Endothelial cell of umbilical vein (primary cell): ENCODE data around the gene MTTP. TPM values are rescaled to one million over a fixed set of nuclear protein-coding genes. Genes with fewer than 3 reads are reported as not detected.

Experiments used
- BruUV-seq: library from RNA; stranded (reverse); fragments of 400-500 nt; replicated peaks from 2 replicates; lab custom pipeline; 2021; lab: Mats Ljungman, UMichigan
- CTCF ChIA-PET: fragments of 300-600, 350-600 bp; sonication (Branson Sonifier 250); formaldehyde crosslinking; loops from one replicate; lab custom pipeline; 2021; ENCODE audit warnings: antibody characterized with exemption, inconsistent platforms; lab: Charles Lee
- POLR2A ChIA-PET: fragments of 300-600, 350-600 bp; sonication (Branson Sonifier 250); formaldehyde crosslinking; loops from one replicate; lab custom pipeline; 2021; ENCODE audit warnings: antibody characterized with exemption, inconsistent platforms; lab: Charles Lee
- DNase-seq: peaks from one replicate; pipeline ENCODE4 v3.0.0-alpha.2; 2011; ENCODE audit warnings: low read depth, low spot score
- FAIRE-seq: peaks from 2 replicates; lab custom pipeline; 2011; peaks lifted over from hg19 to GRCh38; lab: Jason Lieb, UNC
- H2AFZ ChIP-seq: 2 replicates; pipeline ENCODE4 v1.6.0; 2012; ENCODE audit warnings: low read depth, low read length, control low read depth, inconsistent platforms
- H3K27ac ChIP-seq: 2 replicates; pipeline ENCODE4 v1.5.1; 2011; ENCODE audit warnings: low read depth, mild to moderate bottlenecking, control low read depth, low read length, moderate library complexity; ENCODE audit not compliant: insufficient read depth
- H3K27me3 ChIP-seq, 2 experiments: 2 replicates each; pipeline versions ENCODE4 v1.6.0 to v1.6.1; 2011; ENCODE audit warnings: low read length in 2 of 2, mixed read lengths in 1 of 2; ENCODE audit not compliant: control insufficient read depth in 2 of 2, insufficient read depth in 2 of 2
- H3K36me3 ChIP-seq, 2 experiments: 2 replicates in 1 of 2; 3 replicates in 1 of 2; pipeline ENCODE4 v1.5.1; 2011; ENCODE audit warnings: low read length in 2 of 2, mild to moderate bottlenecking in 1 of 2, moderate library complexity in 1 of 2; ENCODE audit not compliant: control insufficient read depth in 2 of 2, insufficient read depth in 2 of 2; ENCODE audit errors: extremely low read depth in 1 of 2
- H3K4me1 ChIP-seq: 3 replicates; pipeline ENCODE4 v1.5.1; 2011; ENCODE audit warnings: mild to moderate bottlenecking, low read length; ENCODE audit not compliant: control insufficient read depth, insufficient read depth; ENCODE audit errors: extremely low read depth
- H3K4me2 ChIP-seq: 2 replicates; pipeline ENCODE4 v1.6.1; 2011; ENCODE audit warnings: low read length, control low read depth, mixed read lengths; ENCODE audit not compliant: insufficient read depth
- H3K4me3 ChIP-seq, 3 experiments: fragments of 200-600 bp in 1 of 3; sonication (generic), shearing (Covaris generic) in 1 of 3; replicated peaks in 1 of 3; 2 replicates each; pipeline ENCODE4 v1.5.1; 2011 to 2016; ENCODE audit warnings: control low read depth in 3 of 3, low read length in 3 of 3, mild to moderate bottlenecking in 2 of 3, inconsistent platforms in 1 of 3, low read depth in 1 of 3, moderate library complexity in 1 of 3; ENCODE audit not compliant: insufficient read depth in 1 of 3
- H3K79me2 ChIP-seq: 2 replicates; pipeline ENCODE4 v1.6.0; 2012; ENCODE audit warnings: low read length, inconsistent platforms; ENCODE audit not compliant: control insufficient read depth, insufficient read depth
- H3K9ac ChIP-seq: replicated peaks from 2 replicates; pipeline ENCODE3; 2011; ENCODE audit warnings: low read length, control low read depth; ENCODE audit not compliant: insufficient read depth; ENCODE audit errors: extremely low read depth
- H3K9me1 ChIP-seq: replicated peaks from 3 replicates; pipeline ENCODE4 v1.6.0; 2011; ENCODE audit warnings: mild to moderate bottlenecking, low read length; ENCODE audit not compliant: control insufficient read depth, insufficient read depth; ENCODE audit errors: extremely low read depth
- H3K9me3 ChIP-seq: replicated peaks from 2 replicates; pipeline ENCODE4 v1.5.1; 2012; ENCODE audit warnings: low read length, inconsistent platforms; ENCODE audit not compliant: control insufficient read depth, insufficient read depth
- H4K20me1 ChIP-seq: replicated peaks from 2 replicates; pipeline ENCODE3; 2011; ENCODE audit warnings: mild to moderate bottlenecking, low read length; ENCODE audit not compliant: control insufficient read depth, insufficient read depth; ENCODE audit errors: extremely low read depth
- CTCF ChIP-seq, 2 donors: IDR thresholded peaks; 1 replicate in 1 of 2; 2 replicates in 1 of 2; pipeline ENCODE4 v1.5.1; 2011; ENCODE audit warnings: low read length in 2 of 2, mild to moderate bottlenecking in 2 of 2, moderate library complexity in 2 of 2, control low read depth in 1 of 2, inconsistent platforms in 1 of 2, low read depth in 1 of 2; ENCODE audit not compliant: insufficient read depth in 1 of 2; ENCODE audit errors: extremely low read depth in 1 of 2
- EZH2 ChIP-seq: IDR thresholded peaks from 2 replicates; pipeline ENCODE4 v1.6.1; 2012; ENCODE audit warnings: borderline replicate concordance, low read depth, mild to moderate bottlenecking, moderate library complexity, low read length, inconsistent platforms; ENCODE audit not compliant: severe bottlenecking
- FOS ChIP-seq: IDR thresholded peaks from 2 replicates; pipeline ENCODE4 v1.6.1; 2011; ENCODE audit warnings: mild to moderate bottlenecking, low read length, moderate library complexity, borderline replicate concordance; ENCODE audit not compliant: insufficient read depth
- GATA2 ChIP-seq: IDR thresholded peaks from 2 replicates; pipeline ENCODE4 v1.7.0; 2011; ENCODE audit warnings: low read depth, mild to moderate bottlenecking, moderate library complexity, mixed read lengths, low read length; ENCODE audit not compliant: insufficient read length, insufficient read depth
- JUN ChIP-seq: IDR thresholded peaks from 2 replicates; pipeline ENCODE4 v1.6.1; 2011; ENCODE audit warnings: borderline replicate concordance, low read depth; ENCODE audit not compliant: insufficient read length, insufficient read depth
- MAX ChIP-seq: IDR thresholded peaks from 2 replicates; pipeline ENCODE4 v1.6.1; 2011; ENCODE audit not compliant: insufficient read depth, insufficient read length
- MYC ChIP-seq: IDR thresholded peaks from one replicate; pipeline ENCODE4 v1.6.1; 2011; ENCODE audit warnings: mild to moderate bottlenecking, low read depth, low read length
- POLR2A ChIP-seq: IDR thresholded peaks from 2 replicates; pipeline ENCODE4 v1.6.1; 2012; ENCODE audit warnings: low read depth, mild to moderate bottlenecking, control low read depth, low read length
- POLR2AphosphoS5 ChIP-seq: IDR thresholded peaks from 2 replicates; pipeline ENCODE4 v1.6.1; 2012; ENCODE audit warnings: low read depth, mild to moderate bottlenecking, control low read depth, low read length, moderate library complexity; ENCODE audit not compliant: insufficient read depth
- dilution Hi-C: fragments of 300-500 bp; cut with MboI; formaldehyde crosslinking; loops from one replicate; pipeline ENCODE4 v1.15.0; 2019; ENCODE audit warnings: low sequenced_read_pairs; ENCODE audit not compliant: extremely low pct_ligation_motif_present
- intact Hi-C: fragments of 100-400 bp; cut with micrococcal nuclease; formaldehyde crosslinking; loops from one replicate; pipeline ENCODE4 v1.10.0; 2022
- polyA plus RNA-seq, 4 experiments: library from polyadenylated mRNA; depleted of rRNA in 3 of 4; stranded (reverse) in 3 of 4; unstranded in 1 of 4; fragments of >200 nt; gene quantifications; 2 replicates each; pipeline versions ENCODE4 v1.2.1 to v1.2.3, GENCODE V29; 2011 to 2012; ENCODE audit warnings: missing spikeins in 1 of 4
- total RNA-seq: library from RNA; stranded (reverse); gene quantifications from 2 replicates; pipeline ENCODE4 v1.2.3, GENCODE V29; 2021

MTTP gene
- total and polyA plus RNA-seq, 2 donors (not counting 3 experiments of a cell fraction or from before 2014, with no cell fraction given): not detected

- no peak overlapping the region for H2AFZ ChIP-seq
- no peaks in the 10 kb centered on the region for H3K9me3 ChIP-seq
- no peaks in the 10 kb centered on the region for H3K9me1 ChIP-seq
- no peaks in the 10 kb centered on the region for H4K20me1 ChIP-seq
- no peak overlapping the region for H3K4me3 ChIP-seq
- intact Hi-C loops: no loop called here
- FAIRE-seq: no peak
- DNase-seq: no peak
- no peak overlapping the region for H3K27ac ChIP-seq
- no peaks in the 10 kb centered on the region for H3K79me2 ChIP-seq
- dilution Hi-C loops: no loop called here
- CTCF ChIA-PET: no interaction called here
- H3K27me3 ChIP-seq: no peaks in the 10 kb centered on the region
- no peak overlapping the region for H3K4me2 ChIP-seq
- no peaks in the 10 kb centered on the region for H3K4me1 ChIP-seq
- no TSS peak for BruUV-seq
- no peak overlapping the region for H3K9ac ChIP-seq
- no peaks in the 10 kb centered on the region for H3K36me3 ChIP-seq
- POLR2A ChIA-PET: no interaction called here
- TF ChIP-seq MAX (no peak), FOS (no peak), GATA2 (no peak), POLR2AphosphoS5 (no peak), POLR2A (no peak), MYC (no peak), JUN (no peak), CTCF (IDR thresholded peaks at IDR 0.05; ENCODE audit: extremely low read depth in 1 of 2, insufficient read depth in 1 of 2, low read depth in 1 of 2, low read length in 2 of 2) (no peak), EZH2 (no peak)
These were observed 90.1 kb downstream of the MTTP start for GRCh38 chr4:99664716-99665115.
